Measurements from ENCODE around the gene E2F8.

E2F8 gene

DNA sequence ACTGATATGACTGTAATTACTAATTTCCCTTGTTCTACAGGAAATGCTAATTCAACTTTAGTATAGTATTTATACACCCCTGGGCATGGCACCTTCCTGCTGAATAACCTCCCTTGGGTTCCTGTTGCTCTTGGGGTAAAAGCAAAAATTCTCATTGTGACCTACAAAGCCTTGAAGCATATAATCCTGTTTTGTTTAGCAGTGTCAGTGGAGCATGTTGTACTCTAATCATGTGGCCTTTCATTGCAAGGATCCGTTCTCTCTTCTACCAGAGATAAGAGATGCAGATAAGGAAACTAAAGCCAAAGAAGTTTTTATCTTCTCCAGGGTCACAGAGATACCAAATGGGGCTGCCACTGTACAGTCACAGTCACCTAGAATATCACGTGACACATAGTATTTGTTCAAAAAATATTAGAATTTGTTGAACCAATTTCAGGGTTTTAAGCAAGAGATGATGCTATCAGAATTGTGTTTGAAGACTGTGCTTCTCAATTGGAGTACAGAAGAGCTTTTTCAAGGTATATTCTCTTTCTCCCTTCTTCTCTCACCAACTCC is 64.0 kb downstream of the E2F8 start:
- TF ChIP-seq POU2F2 (IDR thresholded peaks at IDR 0.05; ENCODE audit: low read depth, low read length) (no peak), TAF1 (IDR thresholded peaks at IDR 0.05; ENCODE audit: low read depth, low read length) (no peak), POLR2A (IDR thresholded peaks at IDR 0.05; ENCODE audit: low read depth, low read length) (no peak), SPI1 (IDR thresholded peaks at IDR 0.05; ENCODE audit: low read depth, low read length) (no peak), POLR2AphosphoS5 (IDR thresholded peaks at IDR 0.05; ENCODE audit: low read depth, low read length) (no peak), PAX5 (IDR thresholded peaks at IDR 0.05; ENCODE audit: insufficient read depth, low read length, severe bottlenecking) (no peak)
- FAIRE-seq: no peak
- DNase-seq (ENCODE audit: insufficient read length, low spot score): no peak

All from GM12891 (cell line).